Fibroblast of skin of left biceps (primary cell): ENCODE data around the gene GFPT2.

Experiments used
- DNase-seq, 2 experiments: peaks; one replicate each; pipeline ENCODE4 v3.0.0-alpha.2; 2013; ENCODE audit warnings: low read depth in 2 of 2

GFPT2 gene

GRCh38 chr5:180353048-180353979, at the start of gene GFPT2:
Gene GFPT2, minus strand, starts transcription at chr5:180353336. Its CDS starts 119 bp downstream, at chr5:180353217.
- peak in 1 of 2 experiments; percentile 60 for DNase-seq

DNA sequence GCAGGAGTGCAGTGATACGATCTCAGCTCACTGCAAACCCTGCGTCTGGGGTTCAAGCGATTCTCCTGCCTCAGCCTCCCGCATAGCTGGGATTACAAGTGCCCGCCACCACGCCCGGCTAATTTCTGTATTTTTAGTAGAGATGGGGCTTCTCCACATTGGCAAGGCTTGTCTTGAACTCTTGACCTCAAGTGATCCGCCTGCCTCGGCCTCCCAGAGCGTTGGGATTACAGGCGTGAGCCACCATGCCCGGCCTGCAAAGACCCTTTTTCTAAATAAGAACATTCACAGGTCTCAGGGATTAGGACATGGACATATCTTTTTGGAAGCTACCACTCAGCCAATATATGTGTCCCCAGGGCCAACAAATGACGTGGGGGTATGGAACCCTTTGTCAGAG, 49.6 kb upstream of the GFPT2 start:
- DNase-seq: no peak

- DNase-seq: no peak
Measured at GRCh38 chr5:180401229-180401907, 48.2 kb upstream of the GFPT2 start.

GRCh38 chr5:180400416-180400815, 47.3 kb upstream of the GFPT2 start:
- DNase-seq: no peak

DNA sequence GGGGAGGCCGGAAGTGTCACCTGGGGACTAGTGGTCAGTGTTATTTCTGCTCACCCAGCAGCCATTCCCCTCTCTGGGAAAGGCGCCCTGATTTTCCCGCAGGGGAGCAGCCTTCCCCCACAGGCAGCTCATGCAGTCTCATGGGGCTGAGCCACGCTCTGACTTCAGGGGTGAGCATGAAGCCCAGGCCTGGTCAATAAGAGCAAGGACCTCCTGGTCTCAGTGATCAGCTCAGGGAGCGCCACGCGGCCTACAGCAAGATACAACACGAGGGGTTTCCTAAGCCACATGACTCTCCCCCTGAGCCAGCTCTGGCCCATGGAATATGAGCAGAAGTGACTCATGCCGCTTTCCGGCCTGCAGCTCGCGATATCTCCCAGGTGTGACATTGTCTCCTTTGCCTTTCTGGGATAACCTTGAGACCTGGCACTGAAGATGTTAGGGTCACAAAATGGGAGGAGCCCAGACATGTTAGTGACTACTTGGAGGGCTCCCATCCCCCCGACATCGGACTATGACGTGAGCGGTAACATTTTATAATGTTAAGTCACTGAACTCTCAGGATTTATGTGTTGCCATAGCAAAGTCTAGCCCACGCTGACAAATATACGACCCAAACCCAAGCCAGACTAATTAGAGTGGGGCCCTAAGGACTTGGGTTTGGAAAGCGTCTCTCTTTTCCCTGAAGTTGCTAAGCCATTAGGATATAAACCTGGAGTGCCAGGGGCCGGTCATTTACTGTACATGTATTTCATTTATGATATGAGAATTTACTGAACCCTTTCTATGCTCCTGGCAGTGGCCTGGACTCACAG, 46.5 kb upstream of the GFPT2 start:
- DNase-seq: no peak

DNA sequence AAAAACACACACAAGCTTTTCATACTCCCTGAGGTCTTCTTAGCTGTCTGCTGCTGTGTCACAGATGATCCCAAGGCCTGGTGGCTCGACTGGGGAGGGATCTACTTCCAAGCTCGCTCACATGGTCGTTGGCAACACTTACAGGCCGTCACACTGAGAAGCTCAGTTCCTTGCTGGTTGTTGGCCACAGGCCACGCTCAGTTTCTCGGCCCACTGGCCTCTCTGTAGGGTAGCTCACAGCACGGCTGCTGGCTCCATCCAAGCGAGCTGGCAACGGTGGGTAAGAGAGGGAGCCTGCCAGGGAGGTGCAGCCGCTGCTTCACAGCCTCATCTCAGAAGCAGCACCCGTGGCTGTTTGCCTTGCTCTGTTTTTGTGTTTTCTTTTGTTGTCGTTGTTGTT, 43.8 kb upstream of the GFPT2 start:
- DNase-seq: no peak

- no peak for DNase-seq
Measured at GRCh38 chr5:180395540-180396274, 42.6 kb upstream of the GFPT2 start.

GRCh38 chr5:180394031-180394636, 41.0 kb upstream of the GFPT2 start:
- no peak for DNase-seq

GRCh38 chr5:180391276-180391675, 38.1 kb upstream of the GFPT2 start:
- no peak for DNase-seq

GRCh38 chr5:180390441-180391190, 37.5 kb upstream of the GFPT2 start:
- no peak for DNase-seq

GRCh38 chr5:180389252-180390101, 36.3 kb upstream of the GFPT2 start:
- no peak for DNase-seq

- no peak for DNase-seq
Measured at GRCh38 chr5:180387798-180388197, 34.7 kb upstream of the GFPT2 start.

GRCh38 chr5:180382926-180383325, 29.8 kb upstream of the GFPT2 start:
- DNase-seq: no peak

DNA sequence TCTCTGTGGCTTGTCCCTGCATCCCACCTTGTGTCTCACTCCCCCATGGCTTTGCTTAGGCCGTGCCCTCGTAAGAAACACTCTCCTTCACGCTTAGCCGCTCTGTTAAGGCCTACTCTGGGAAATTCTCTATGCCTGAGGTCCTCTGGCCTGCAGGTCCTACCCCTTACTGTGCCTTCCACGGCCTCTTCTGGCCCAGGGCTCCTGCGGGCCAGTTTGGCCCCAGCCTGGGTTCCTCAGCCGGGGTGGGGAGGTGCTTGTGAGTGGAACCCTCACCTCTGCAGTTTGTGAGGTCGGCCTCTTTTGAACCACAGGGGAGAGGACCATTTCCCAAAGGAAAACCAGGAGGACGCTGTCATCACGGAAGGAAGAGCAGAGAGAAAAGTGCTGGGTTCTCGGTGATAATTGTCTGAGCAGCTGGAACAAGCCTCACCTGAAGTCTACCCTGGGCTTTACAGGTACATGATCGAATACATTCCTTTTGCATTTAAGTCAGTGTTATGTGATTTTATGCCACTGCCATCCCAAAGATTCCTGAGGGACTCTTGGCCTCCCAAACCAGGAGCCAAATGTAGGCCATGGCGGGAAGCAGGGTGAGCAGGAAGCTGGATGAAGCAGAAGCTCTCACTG, 28.8 kb upstream of the GFPT2 start:
- no peak for DNase-seq

GRCh38 chr5:180381428-180381827, 28.3 kb upstream of the GFPT2 start:
- no peak for DNase-seq

- no peak for DNase-seq
Measured at GRCh38 chr5:180380856-180381255, 27.7 kb upstream of the GFPT2 start.

DNA sequence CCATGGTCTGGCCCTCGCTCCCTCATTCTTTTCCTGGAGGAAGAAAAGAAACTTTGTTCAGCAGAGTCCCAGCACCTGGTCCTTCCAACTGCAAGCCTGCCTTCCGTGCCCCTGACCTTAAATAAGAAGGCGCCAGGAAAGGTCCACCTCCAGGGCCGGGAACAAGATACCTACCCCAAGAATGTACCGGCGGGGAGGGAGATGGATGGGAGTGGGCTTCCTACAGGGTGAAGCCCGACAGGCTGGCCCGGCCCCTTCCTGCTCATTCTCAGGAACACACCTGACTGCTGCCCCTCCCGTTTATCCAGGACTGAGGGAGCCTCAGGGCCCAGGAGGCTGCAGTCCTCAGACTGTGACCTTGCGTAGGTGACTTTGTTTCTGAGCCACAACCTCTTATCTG, 27.3 kb upstream of the GFPT2 start:
- DNase-seq: no peak

- no peak for DNase-seq
Measured at GRCh38 chr5:180379355-180380070, 26.4 kb upstream of the GFPT2 start.
